Esophagus muscularis mucosa (tissue), 4 donors: ENCODE measurements around the gene PRDM15.

Experiments
- EP300 ChIP-seq: sonication (generic); formaldehyde crosslinking; IDR thresholded peaks from one replicate; pipeline ENCODE4 v1.6.1; 2017; ENCODE audit warnings: antibody characterized with exemption
- POLR2A ChIP-seq: fragments of 450-650 bp; IDR thresholded peaks from one replicate; pipeline ENCODE4 v1.6.1; 2017; ENCODE audit warnings: antibody characterized with exemption, moderate library complexity, mild to moderate bottlenecking, low read depth
- TF ChIP-seq, protein P1 (sequence below), 3 experiments: fragments of 200-600 bp in 2 of 3; fragments of 450-650 bp in 1 of 3; sonication (generic) in 2 of 3; IDR thresholded peaks; one replicate each; pipeline ENCODE4 v1.5.1; 2017 to 2019; ENCODE audit warnings: antibody characterized with exemption in 3 of 3, mild to moderate bottlenecking in 2 of 3, moderate library complexity in 1 of 3

GRCh38 chr21:41876928-41877652 is 2.1 kb downstream of the PRDM15 start:
- TF ChIP-seq, protein P1, sequence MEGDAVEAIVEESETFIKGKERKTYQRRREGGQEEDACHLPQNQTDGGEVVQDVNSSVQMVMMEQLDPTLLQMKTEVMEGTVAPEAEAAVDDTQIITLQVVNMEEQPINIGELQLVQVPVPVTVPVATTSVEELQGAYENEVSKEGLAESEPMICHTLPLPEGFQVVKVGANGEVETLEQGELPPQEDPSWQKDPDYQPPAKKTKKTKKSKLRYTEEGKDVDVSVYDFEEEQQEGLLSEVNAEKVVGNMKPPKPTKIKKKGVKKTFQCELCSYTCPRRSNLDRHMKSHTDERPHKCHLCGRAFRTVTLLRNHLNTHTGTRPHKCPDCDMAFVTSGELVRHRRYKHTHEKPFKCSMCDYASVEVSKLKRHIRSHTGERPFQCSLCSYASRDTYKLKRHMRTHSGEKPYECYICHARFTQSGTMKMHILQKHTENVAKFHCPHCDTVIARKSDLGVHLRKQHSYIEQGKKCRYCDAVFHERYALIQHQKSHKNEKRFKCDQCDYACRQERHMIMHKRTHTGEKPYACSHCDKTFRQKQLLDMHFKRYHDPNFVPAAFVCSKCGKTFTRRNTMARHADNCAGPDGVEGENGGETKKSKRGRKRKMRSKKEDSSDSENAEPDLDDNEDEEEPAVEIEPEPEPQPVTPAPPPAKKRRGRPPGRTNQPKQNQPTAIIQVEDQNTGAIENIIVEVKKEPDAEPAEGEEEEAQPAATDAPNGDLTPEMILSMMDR (IDR thresholded peaks at IDR 0.05) = no peak
- no peak for TF ChIP-seq EP300
- no peak for TF ChIP-seq POLR2A
